ENCODE measurements around the gene XPOT. TPM values are rescaled to one million over a fixed set of nuclear protein-coding genes. Genes with fewer than 3 reads are reported as not detected.

Gene XPOT
- total RNA-seq, 6 experiments from 2014 or later: 78.1 to 97.9 (median 84.7) TPM

GRCh38 chr12:64494998-64495729 lies 91.0 kb downstream of the XPOT start:
- peaks cover 5% of the 10 kb centered on the region for H3K36me3 Mint-ChIP-seq (ENCODE audit: low read depth)
- H3K27me3 Mint-ChIP-seq (ENCODE audit: insufficient read depth): no peaks in the 10 kb centered on the region
- H3K4me1 Mint-ChIP-seq (ENCODE audit: low read depth): peaks cover 7% of the 10 kb centered on the region
- no peak for DNase-seq
- no peak for TF ChIP-seq CTCF (IDR thresholded peaks at IDR 0.05)
- H3K9me3 Mint-ChIP-seq: no peaks in the 10 kb centered on the region
- H3K4me3 Mint-ChIP-seq: no peak overlapping the region
- H3K27ac Mint-ChIP-seq: no peak overlapping the region

GRCh38 chr12:64496839-64497400 lies 92.7 kb downstream of the XPOT start:
- no peaks in the 10 kb centered on the region for H3K27me3 Mint-ChIP-seq (ENCODE audit: insufficient read depth)
- H3K4me3 Mint-ChIP-seq: no peak overlapping the region
- DNase-seq: no peak
- peaks cover 7% of the 10 kb centered on the region for H3K4me1 Mint-ChIP-seq (ENCODE audit: low read depth)
- no peak for TF ChIP-seq CTCF (IDR thresholded peaks at IDR 0.05)
- no peaks in the 10 kb centered on the region for H3K9me3 Mint-ChIP-seq
- H3K36me3 Mint-ChIP-seq (ENCODE audit: low read depth): peaks cover 5% of the 10 kb centered on the region
- no peak overlapping the region for H3K27ac Mint-ChIP-seq

- Mint-ChIP-seq H3K4me3 (no peak overlapping the region), H3K27ac (no peak overlapping the region)
- no peak for TF ChIP-seq CTCF (IDR thresholded peaks at IDR 0.05)
Measured at GRCh38 chr12:64497484-64497883, 93.3 kb downstream of the XPOT start.

GRCh38 chr12:64497903-64498302 lies 93.7 kb downstream of the XPOT start:
- Mint-ChIP-seq H3K27me3 (ENCODE audit: insufficient read depth) (no peaks in the 10 kb centered on the region), H3K36me3 (ENCODE audit: low read depth) (peaks cover 5% of the 10 kb centered on the region), H3K4me3 (no peak overlapping the region), H3K4me1 (ENCODE audit: low read depth) (peaks cover 7% of the 10 kb centered on the region), H3K9me3 (no peaks in the 10 kb centered on the region), H3K27ac (no peak overlapping the region)
- TF ChIP-seq CTCF (IDR thresholded peaks at IDR 0.05): no peak
- DNase-seq: no peak

More at GRCh38 chr12:64497484-64497883, 93.3 kb downstream of the XPOT start:
- H3K4me1 Mint-ChIP-seq (ENCODE audit: low read depth): peaks cover 7% of the 10 kb centered on the region
- no peak for DNase-seq
- H3K9me3 Mint-ChIP-seq: no peaks in the 10 kb centered on the region
- peaks cover 5% of the 10 kb centered on the region for H3K36me3 Mint-ChIP-seq (ENCODE audit: low read depth)
- no peaks in the 10 kb centered on the region for H3K27me3 Mint-ChIP-seq (ENCODE audit: insufficient read depth)

- Mint-ChIP-seq H3K27ac (no peak overlapping the region), H3K27me3 (ENCODE audit: insufficient read depth) (no peaks in the 10 kb centered on the region), H3K4me3 (no peak overlapping the region), H3K9me3 (no peaks in the 10 kb centered on the region), H3K36me3 (ENCODE audit: low read depth) (peaks cover 5% of the 10 kb centered on the region), H3K4me1 (ENCODE audit: low read depth) (peaks cover 7% of the 10 kb centered on the region)
- TF ChIP-seq CTCF (IDR thresholded peaks at IDR 0.05): no peak
- no peak for DNase-seq
Measured at GRCh38 chr12:64500394-64500793, 96.2 kb downstream of the XPOT start.

Other genes with a start within 250 kb of the XPOT start
- 1 to 10 TPM; 3.7 to 5.8 (median 5.0) TPM for gene KICS2, start 182.1 kb upstream of the XPOT start, total RNA-seq (2021; fragmentation: NEBNext Ultra II Directional; extraction: Animal tissue kit (Norgen Biotek cat#: 25700))
- gene C12orf56, start 13.6 kb upstream of the XPOT start, total RNA-seq (2021; fragmentation: NEBNext Ultra II Directional; extraction: Animal tissue kit (Norgen Biotek cat#: 25700)): not detected
- gene TBK1, start 47.7 kb downstream of the XPOT start, total RNA-seq (2021; fragmentation: NEBNext Ultra II Directional; extraction: Animal tissue kit (Norgen Biotek cat#: 25700)): 10 to 100 TPM; 20.2 to 23.8 (median 21.0) TPM
- gene RASSF3, start 206.1 kb downstream of the XPOT start, total RNA-seq (2021; fragmentation: NEBNext Ultra II Directional; extraction: Animal tissue kit (Norgen Biotek cat#: 25700)): 10 to 100 TPM; 16.9 to 23.3 (median 20.6) TPM